Measurements from ENCODE around the gene ARPC5. TPM values are rescaled to one million over a fixed set of nuclear protein-coding genes. Genes with fewer than 3 reads are reported as not detected.

ARPC5 gene
- total RNA-seq, 1 donor from 2014 or later = 193 TPM

DNA sequence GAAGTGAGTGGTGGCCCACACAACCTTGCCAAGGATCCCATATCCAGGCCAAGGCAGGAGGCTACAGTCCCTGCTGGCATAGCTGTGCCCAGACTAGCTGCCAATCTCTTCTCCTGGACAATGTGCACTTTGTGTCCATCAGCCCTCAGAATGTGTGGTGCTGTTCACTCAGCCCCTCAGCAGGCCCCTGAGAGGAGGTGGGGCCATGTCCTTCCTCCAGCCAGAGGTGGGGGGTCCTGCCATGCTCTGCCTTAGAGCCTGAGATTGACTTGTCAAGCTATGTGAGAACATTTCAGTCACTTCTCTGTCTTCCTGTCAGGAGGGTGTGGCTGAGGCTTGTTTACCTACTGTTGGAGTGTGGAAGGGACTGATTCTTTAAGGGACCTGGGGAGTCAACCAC is 46.8 kb downstream of the ARPC5 start:
- H3K36me3 Mint-ChIP-seq (ENCODE audit: low read depth) = peaks cover 37% of the 10 kb centered on the region
- intact Hi-C loops (cut with micrococcal nuclease) = no loop called here
- H3K9me3 Mint-ChIP-seq = peaks cover 3% of the 10 kb centered on the region
- peaks cover 66% of the 10 kb centered on the region for H3K4me1 Mint-ChIP-seq
- TF ChIP-seq CTCF (IDR thresholded peaks at IDR 0.05) = no peak
- ATAC-seq (ENCODE audit: low read depth) = no peak
- ChIA-PET POLR2A (interaction anchor here (0.9 to 4.2 kb wide), 9 partner anchors 11 to 117 kb away, joined by 3 to 80 read pairs (median 35); partner anchors contain the start of genes ARPC5 and SMG7), CTCF (interaction anchor here (1.0 to 3.2 kb wide), 2 partner anchors 9 to 104 kb away, joined by 5 to 24 read pairs; no protein-coding TSS in a partner anchor)
- DNase-seq = no peak
- no peaks in the 10 kb centered on the region for H3K27me3 Mint-ChIP-seq
- peak overlapping the region; percentile 88 for H3K4me3 Mint-ChIP-seq
- peak overlapping the region; percentile 92 for H3K27ac Mint-ChIP-seq

- Mint-ChIP-seq H3K36me3 (ENCODE audit: low read depth) (peaks cover 47% of the 10 kb centered on the region), H3K27ac (no peak overlapping the region), H3K27me3 (no peaks in the 10 kb centered on the region), H3K4me3 (no peak overlapping the region), H3K4me1 (peaks cover 54% of the 10 kb centered on the region), H3K9me3 (peaks cover 3% of the 10 kb centered on the region)
- POLR2A ChIA-PET = no interaction called here
- CTCF ChIA-PET = interaction anchor here (1.4 kb wide), 1 partner anchor 18 kb away, joined by 5 read pairs; no protein-coding TSS in a partner anchor
- intact Hi-C loops (cut with micrococcal nuclease) = no loop called here
- no peak for TF ChIP-seq CTCF (IDR thresholded peaks at IDR 0.05)
- ATAC-seq (ENCODE audit: low read depth) (no peak), DNase-seq (no peak)
Observed at GRCh38 chr1:183586926-183587325, 48.7 kb downstream of the ARPC5 start.

DNA sequence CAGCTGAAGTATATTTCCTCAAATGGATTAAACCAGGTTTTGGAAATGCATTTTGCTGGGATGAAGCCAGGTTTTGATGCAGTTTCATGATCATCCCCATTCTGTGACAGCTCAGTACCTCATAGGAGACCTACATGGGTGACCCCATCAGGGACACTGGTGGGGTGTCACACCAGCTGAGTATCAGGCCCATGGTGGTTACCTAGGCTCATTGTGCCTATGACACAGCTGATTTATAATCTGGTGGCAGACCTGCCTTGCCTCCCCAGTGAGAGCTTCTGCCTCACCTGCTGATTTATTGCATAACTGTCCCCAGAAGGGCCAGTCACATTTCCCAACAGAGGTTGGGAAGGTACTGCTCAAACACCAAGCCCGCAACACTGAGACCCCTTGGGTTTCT is 49.1 kb downstream of the ARPC5 start:
- Mint-ChIP-seq H3K9me3 (peaks cover 3% of the 10 kb centered on the region), H3K4me1 (peaks cover 53% of the 10 kb centered on the region), H3K4me3 (no peak overlapping the region), H3K27me3 (no peaks in the 10 kb centered on the region), H3K36me3 (ENCODE audit: low read depth) (peaks cover 49% of the 10 kb centered on the region), H3K27ac (no peak overlapping the region)
- POLR2A ChIA-PET = no interaction called here
- intact Hi-C loops (cut with micrococcal nuclease) = no loop called here
- TF ChIP-seq CTCF (IDR thresholded peaks at IDR 0.05) = no peak
- CTCF ChIA-PET = interaction anchor here (1.4 kb wide), 1 partner anchor 18 kb away, joined by 5 read pairs; no protein-coding TSS in a partner anchor
- ATAC-seq (ENCODE audit: low read depth) (no peak), DNase-seq (no peak)

DNA sequence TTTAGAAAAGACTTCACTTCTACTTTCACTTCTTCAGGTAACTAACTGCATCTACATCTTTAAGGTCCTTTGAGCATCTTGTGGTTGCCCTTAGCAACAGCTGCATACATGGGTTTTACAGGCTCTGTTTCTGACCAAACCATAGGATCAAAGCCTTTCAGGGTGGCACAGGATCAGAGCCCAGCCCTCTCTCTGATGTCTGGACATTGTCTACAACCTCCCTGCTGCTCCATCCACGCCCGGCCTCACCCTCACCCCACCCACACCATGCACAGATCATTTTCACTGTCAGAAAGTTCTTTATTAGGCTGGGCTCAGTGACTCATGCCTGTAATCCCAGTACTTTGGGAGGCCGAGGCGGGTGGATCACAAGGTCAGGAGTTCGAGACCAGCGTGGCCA is 50.5 kb downstream of the ARPC5 start:
- Mint-ChIP-seq H3K9me3 (peaks cover 3% of the 10 kb centered on the region), H3K4me3 (no peak overlapping the region), H3K36me3 (ENCODE audit: low read depth) (peaks cover 51% of the 10 kb centered on the region), H3K4me1 (peaks cover 49% of the 10 kb centered on the region), H3K27ac (peak overlapping the region; percentile 36), H3K27me3 (no peaks in the 10 kb centered on the region)
- DNase-seq (no peak), ATAC-seq (ENCODE audit: low read depth) (no peak)
- no peak for TF ChIP-seq CTCF (IDR thresholded peaks at IDR 0.05)
- ChIA-PET CTCF (no interaction called here), POLR2A (interaction anchor here (0.6 kb wide), 2 partner anchors 50 to 1354 kb away, joined by 3 to 6 read pairs; no protein-coding TSS in a partner anchor)
- intact Hi-C loops (cut with micrococcal nuclease) = no loop called here

GRCh38 chr1:183584147-183584546 is 51.4 kb downstream of the ARPC5 start:
- no peak for DNase-seq
- ChIA-PET POLR2A (no interaction called here), CTCF (no interaction called here)
- no peak overlapping the region for H3K4me3 Mint-ChIP-seq
- ATAC-seq (ENCODE audit: low read depth) = no peak
- H3K27ac Mint-ChIP-seq = no peak overlapping the region
- H3K27me3 Mint-ChIP-seq = no peaks in the 10 kb centered on the region
- intact Hi-C loops (cut with micrococcal nuclease) = no loop called here
- H3K4me1 Mint-ChIP-seq = peaks cover 45% of the 10 kb centered on the region
- H3K36me3 Mint-ChIP-seq (ENCODE audit: low read depth) = peaks cover 46% of the 10 kb centered on the region
- no peaks in the 10 kb centered on the region for H3K9me3 Mint-ChIP-seq
- no peak for TF ChIP-seq CTCF (IDR thresholded peaks at IDR 0.05)

All from activated B cell treated with CpG ODN at 0.5 μM for 24 hours (primary cell).